LNCAP (cell line): Measurements from ENCODE around the gene NETO2.

Source experiments
- TF ChIP-seq, protein P1 (sequence below): fragments of 450-650 bp; IDR thresholded peaks from 2 replicates; pipeline ENCODE4 v1.5.1; 2017; ENCODE audit warnings: mild to moderate bottlenecking

The NETO2 gene

GRCh38 chr16:47079860-47080259 lies 63.9 kb downstream of the NETO2 start:
- TF ChIP-seq, protein P1, sequence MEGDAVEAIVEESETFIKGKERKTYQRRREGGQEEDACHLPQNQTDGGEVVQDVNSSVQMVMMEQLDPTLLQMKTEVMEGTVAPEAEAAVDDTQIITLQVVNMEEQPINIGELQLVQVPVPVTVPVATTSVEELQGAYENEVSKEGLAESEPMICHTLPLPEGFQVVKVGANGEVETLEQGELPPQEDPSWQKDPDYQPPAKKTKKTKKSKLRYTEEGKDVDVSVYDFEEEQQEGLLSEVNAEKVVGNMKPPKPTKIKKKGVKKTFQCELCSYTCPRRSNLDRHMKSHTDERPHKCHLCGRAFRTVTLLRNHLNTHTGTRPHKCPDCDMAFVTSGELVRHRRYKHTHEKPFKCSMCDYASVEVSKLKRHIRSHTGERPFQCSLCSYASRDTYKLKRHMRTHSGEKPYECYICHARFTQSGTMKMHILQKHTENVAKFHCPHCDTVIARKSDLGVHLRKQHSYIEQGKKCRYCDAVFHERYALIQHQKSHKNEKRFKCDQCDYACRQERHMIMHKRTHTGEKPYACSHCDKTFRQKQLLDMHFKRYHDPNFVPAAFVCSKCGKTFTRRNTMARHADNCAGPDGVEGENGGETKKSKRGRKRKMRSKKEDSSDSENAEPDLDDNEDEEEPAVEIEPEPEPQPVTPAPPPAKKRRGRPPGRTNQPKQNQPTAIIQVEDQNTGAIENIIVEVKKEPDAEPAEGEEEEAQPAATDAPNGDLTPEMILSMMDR: no peak

GRCh38 chr16:47073223-47074155 lies 70.3 kb downstream of the NETO2 start:
- TF ChIP-seq, protein P1: no peak

GRCh38 chr16:47072158-47072557 lies 71.6 kb downstream of the NETO2 start:
- TF ChIP-seq, protein P1: no peak

DNA sequence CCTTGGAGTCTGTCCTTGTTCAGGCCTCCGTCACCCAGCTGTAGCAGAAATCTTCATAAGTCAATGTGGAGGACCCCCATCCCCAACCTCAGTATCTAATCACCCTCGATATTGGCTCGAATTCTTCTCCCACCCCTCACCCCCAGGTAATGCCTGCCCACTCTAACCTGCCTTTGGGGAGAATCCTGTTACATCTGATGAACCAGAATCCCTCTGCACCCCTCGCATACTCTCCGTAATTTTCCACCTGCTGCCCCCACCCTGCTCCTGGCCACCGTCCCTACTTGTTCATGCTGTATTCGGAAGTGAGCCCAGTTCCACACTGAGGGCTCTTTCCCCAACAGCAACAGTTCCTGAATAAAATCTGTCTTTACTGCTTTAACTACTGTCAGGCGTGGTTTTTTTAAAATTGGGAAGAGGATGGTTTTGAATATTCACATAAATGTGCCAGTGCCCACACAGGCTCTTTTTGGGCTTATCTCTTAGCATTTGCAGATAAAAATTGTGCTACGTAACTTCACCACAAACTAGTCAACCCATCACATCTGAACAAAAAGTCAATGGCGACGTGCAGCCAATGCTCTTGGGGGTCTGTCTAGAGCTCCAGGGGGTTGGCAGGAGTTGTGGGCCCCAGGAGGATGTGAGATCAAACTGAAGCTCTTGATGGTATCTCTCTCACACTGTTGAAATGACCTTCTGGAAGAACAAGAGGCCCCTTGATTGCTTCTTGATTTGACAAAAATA lies 73.7 kb downstream of the NETO2 start:
- TF ChIP-seq, protein P1: no peak

- TF ChIP-seq, protein P1: no peak
Observed at GRCh38 chr16:47069313-47069712, 74.4 kb downstream of the NETO2 start.

GRCh38 chr16:47067203-47067602 lies 76.5 kb downstream of the NETO2 start:
- TF ChIP-seq, protein P1: no peak

- TF ChIP-seq, protein P1: no peak
Observed at GRCh38 chr16:47065766-47066688, 77.7 kb downstream of the NETO2 start.
